K562 (cell line): ENCODE results near the gene MYO1E.

Source experiments
- CHD2 ChIP-seq: IDR thresholded peaks from 2 replicates; pipeline ENCODE4 v1.6.1; 2011; ENCODE audit warnings: low read depth, low read length
- MCM2 ChIP-seq: fragments of 450-650 bp; IDR thresholded peaks from 2 replicates; pipeline ENCODE4 v1.6.1; 2017; ENCODE audit warnings: low read depth, mild to moderate bottlenecking
- MEF2A ChIP-seq: IDR thresholded peaks from 2 replicates; pipeline ENCODE4 v1.6.1; 2011; ENCODE audit warnings: low read depth, mild to moderate bottlenecking, low read length, moderate library complexity; ENCODE audit not compliant: control insufficient read depth
- RAD21 ChIP-seq, 2 experiments: fragments of 250-450 bp in 1 of 2; fragments of 450-650 bp in 1 of 2; sonication (Bioruptor Pico) in 1 of 2; formaldehyde crosslinking in 1 of 2; IDR thresholded peaks in 1 of 2; conservative IDR thresholded peaks in 1 of 2; 2 replicates each; pipeline versions ENCODE4 v1.4.0 to v1.8.0; 2020 to 2022; ENCODE audit warnings: mild to moderate bottlenecking in 2 of 2, moderate library complexity in 1 of 2
- TAF1 ChIP-seq: IDR thresholded peaks from 2 replicates; pipeline ENCODE4 v1.6.1; 2011; ENCODE audit warnings: mild to moderate bottlenecking, low read length, moderate library complexity; ENCODE audit not compliant: insufficient read depth, control insufficient read depth, severe bottlenecking; ENCODE audit errors: extremely low read depth
- ZHX1 ChIP-seq: fragments of 150-350 bp; conservative IDR thresholded peaks from 2 replicates; pipeline ENCODE4 v1.6.1; 2014; ENCODE audit warnings: low read length
- ZNF140 ChIP-seq: fragments of 250-450 bp; sonication (Bioruptor Pico); IDR thresholded peaks from 2 replicates; pipeline ENCODE4 v1.8.0; 2021; ENCODE audit warnings: moderate library complexity, mild to moderate bottlenecking, inconsistent platforms
- ZNF280B ChIP-seq: fragments of 250-450 bp; sonication (Bioruptor Pico); IDR thresholded peaks from 2 replicates; pipeline ENCODE4 v1.5.1; 2021; ENCODE audit warnings: mild to moderate bottlenecking

GRCh38 chr15:59266028-59266427, 106.6 kb downstream of the MYO1E start:
- TF ChIP-seq ZHX1 (no peak), ZNF140 (CRISPR knock-in tag) (no peak), RAD21 (CRISPR knock-in tag; conservative IDR thresholded peaks at IDR 0.05 in 1 of 2, IDR thresholded peaks at IDR 0.05 in 1 of 2) (no peak), MEF2A (no peak), ZNF280B (no peak), CHD2 (no peak), TAF1 (no peak), MCM2 (no peak)
